MCF 10A (cell line): ENCODE data around the gene KIAA0753. TPM values are rescaled to one million over a fixed set of nuclear protein-coding genes. Genes with fewer than 3 reads are reported as not detected.

Experiments
- BruUV-seq: library from RNA; stranded (reverse); fragments of 400-500 nt; replicated peaks from 2 replicates; lab custom pipeline; 2021; lab: Mats Ljungman, UMichigan
- CTCF ChIA-PET: fragments of 300-600 bp; sonication (Branson Sonifier 250); formaldehyde crosslinking; extraction: SDS; loops from one replicate; lab custom pipeline; 2021; ENCODE audit warnings: antibody characterized with exemption, inconsistent platforms; lab: Yijun Ruan, JAX
- POLR2A ChIA-PET: fragments of 300-600, 350-650 bp; sonication (Branson Sonifier 250); formaldehyde crosslinking; extraction: SDS; loops from one replicate; lab custom pipeline; 2020; ENCODE audit warnings: antibody characterized with exemption, inconsistent platforms; lab: Yijun Ruan, JAX
- DNase-seq: peaks from one replicate; pipeline ENCODE4 v3.0.0-alpha.2; 2018; ENCODE audit not compliant: unreplicated experiment
- H3K27ac Mint-ChIP-seq: one replicate; pipeline ENCODE4 v1.8.0; 2022; ENCODE audit warnings: mild to moderate bottlenecking, low read depth, mixed read lengths; ENCODE audit not compliant: unreplicated experiment
- H3K27me3 Mint-ChIP-seq: one replicate; pipeline ENCODE4 v1.8.0; 2022; ENCODE audit warnings: mixed read lengths; ENCODE audit not compliant: insufficient read depth, unreplicated experiment
- H3K36me3 Mint-ChIP-seq: one replicate; pipeline ENCODE4 v1.8.0; 2022; ENCODE audit warnings: mild to moderate bottlenecking, moderate library complexity, mixed read lengths; ENCODE audit not compliant: insufficient read depth, unreplicated experiment
- H3K4me1 Mint-ChIP-seq: one replicate; pipeline ENCODE4 v1.8.0; 2022; ENCODE audit warnings: mixed read lengths; ENCODE audit not compliant: insufficient read depth, unreplicated experiment
- H3K4me3 Mint-ChIP-seq: one replicate; pipeline ENCODE4 v1.8.0; 2022; ENCODE audit warnings: mild to moderate bottlenecking, moderate library complexity, mixed read lengths; ENCODE audit not compliant: unreplicated experiment
- H3K9me3 Mint-ChIP-seq: one replicate; pipeline ENCODE4 v1.8.0; 2022; ENCODE audit warnings: mixed read lengths; ENCODE audit not compliant: unreplicated experiment
- intact Hi-C: fragments of 100-400 bp; cut with micrococcal nuclease; formaldehyde crosslinking; loops from 2 replicates; pipeline ENCODE4 v1.14.1; 2022
- total RNA-seq: library from RNA; stranded (reverse); gene quantifications from 2 replicates; pipeline ENCODE4 v1.2.3, GENCODE V29; 2022
- TF ChIP-seq, protein P1 (sequence below): fragments of 200-600 bp; IDR thresholded peaks from one replicate; pipeline ENCODE4 v1.8.0; 2022; ENCODE audit warnings: antibody characterized with exemption, mild to moderate bottlenecking; ENCODE audit not compliant: unreplicated experiment

Gene KIAA0753
- total RNA-seq, 1 experiment from 2014 or later, result 22.8 TPM

DNA sequence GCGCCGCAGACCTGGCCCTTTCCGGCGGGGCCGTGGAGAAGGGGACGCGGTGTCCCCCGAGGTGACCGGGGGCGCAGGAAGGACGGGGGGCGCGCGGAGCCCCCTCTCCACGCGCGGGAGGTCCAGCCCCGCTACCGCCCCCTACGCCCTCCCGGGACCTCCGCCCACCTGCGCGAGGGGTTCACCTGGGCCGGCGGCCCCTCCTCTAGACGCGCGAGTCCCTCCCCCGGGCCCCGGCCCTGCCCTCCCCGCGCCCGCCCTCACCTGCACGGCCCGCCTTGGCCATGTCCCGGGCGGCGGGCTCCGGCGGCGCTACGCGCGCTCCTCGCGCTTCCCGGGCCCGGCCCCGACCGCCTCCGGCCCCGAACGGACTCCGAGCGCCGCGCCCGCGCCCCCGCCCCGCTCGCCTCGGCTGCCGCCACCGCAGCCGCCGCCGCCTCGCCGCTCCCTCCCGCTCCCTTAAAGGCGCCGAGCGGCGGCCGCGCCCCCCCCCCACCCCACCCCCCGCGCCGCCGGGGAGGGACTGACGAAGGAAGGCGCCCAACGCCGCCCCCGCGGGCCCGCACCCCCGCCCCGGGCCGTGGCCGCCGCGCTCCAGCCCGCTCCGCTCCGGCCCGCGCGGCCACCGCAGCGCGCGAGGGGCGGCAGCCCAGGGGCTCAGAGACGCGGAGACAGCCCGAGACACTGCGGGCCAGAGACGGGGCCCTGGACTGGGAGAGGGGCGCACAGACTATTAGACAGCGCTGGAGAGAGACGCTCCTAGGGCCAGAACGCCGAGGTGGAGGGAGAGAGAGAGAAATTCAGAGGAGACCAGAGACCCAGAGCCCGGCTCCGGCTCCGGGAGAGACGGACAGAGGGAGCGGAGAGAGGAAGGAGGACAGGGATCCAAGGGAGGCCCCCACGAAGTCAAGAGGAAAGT lies 84.1 kb downstream of the KIAA0753 start, which contains the start of gene PITPNM3:
TSS of gene PITPNM3 (minus strand) at position 435 of the 919 bp plus-strand sequence. CDS start at position 286, 149 bp downstream.
- Mint-ChIP-seq H3K27ac (peak within 1 kb of the TSS; percentile 79), H3K36me3 (no peaks in the 10 kb centered on the region), H3K4me3 (peak within 1 kb of the TSS; percentile 80), H3K9me3 (peaks cover 10% of the 10 kb centered on the region), H3K27me3 (no peaks in the 10 kb centered on the region), H3K4me1 (peaks cover 38% of the 10 kb centered on the region)
- intact Hi-C loops, result no loop called here
- ChIA-PET CTCF (interaction anchor here (1.1 to 4.5 kb wide), 3 partner anchors 11 to 84 kb away, joined by 5 to 30 read pairs (median 5); no protein-coding TSS in a partner anchor), POLR2A (interaction anchor here (0.6 to 2.8 kb wide), 8 partner anchors 11 to 456 kb away, joined by 3 to 24 read pairs (median 8); partner anchors contain the start of genes KIAA0753, RNASEK and TXNDC17)
- no TSS peak for BruUV-seq
- TF ChIP-seq, protein P1, sequence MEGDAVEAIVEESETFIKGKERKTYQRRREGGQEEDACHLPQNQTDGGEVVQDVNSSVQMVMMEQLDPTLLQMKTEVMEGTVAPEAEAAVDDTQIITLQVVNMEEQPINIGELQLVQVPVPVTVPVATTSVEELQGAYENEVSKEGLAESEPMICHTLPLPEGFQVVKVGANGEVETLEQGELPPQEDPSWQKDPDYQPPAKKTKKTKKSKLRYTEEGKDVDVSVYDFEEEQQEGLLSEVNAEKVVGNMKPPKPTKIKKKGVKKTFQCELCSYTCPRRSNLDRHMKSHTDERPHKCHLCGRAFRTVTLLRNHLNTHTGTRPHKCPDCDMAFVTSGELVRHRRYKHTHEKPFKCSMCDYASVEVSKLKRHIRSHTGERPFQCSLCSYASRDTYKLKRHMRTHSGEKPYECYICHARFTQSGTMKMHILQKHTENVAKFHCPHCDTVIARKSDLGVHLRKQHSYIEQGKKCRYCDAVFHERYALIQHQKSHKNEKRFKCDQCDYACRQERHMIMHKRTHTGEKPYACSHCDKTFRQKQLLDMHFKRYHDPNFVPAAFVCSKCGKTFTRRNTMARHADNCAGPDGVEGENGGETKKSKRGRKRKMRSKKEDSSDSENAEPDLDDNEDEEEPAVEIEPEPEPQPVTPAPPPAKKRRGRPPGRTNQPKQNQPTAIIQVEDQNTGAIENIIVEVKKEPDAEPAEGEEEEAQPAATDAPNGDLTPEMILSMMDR, result no peak
- DNase-seq, result no peak

DNA sequence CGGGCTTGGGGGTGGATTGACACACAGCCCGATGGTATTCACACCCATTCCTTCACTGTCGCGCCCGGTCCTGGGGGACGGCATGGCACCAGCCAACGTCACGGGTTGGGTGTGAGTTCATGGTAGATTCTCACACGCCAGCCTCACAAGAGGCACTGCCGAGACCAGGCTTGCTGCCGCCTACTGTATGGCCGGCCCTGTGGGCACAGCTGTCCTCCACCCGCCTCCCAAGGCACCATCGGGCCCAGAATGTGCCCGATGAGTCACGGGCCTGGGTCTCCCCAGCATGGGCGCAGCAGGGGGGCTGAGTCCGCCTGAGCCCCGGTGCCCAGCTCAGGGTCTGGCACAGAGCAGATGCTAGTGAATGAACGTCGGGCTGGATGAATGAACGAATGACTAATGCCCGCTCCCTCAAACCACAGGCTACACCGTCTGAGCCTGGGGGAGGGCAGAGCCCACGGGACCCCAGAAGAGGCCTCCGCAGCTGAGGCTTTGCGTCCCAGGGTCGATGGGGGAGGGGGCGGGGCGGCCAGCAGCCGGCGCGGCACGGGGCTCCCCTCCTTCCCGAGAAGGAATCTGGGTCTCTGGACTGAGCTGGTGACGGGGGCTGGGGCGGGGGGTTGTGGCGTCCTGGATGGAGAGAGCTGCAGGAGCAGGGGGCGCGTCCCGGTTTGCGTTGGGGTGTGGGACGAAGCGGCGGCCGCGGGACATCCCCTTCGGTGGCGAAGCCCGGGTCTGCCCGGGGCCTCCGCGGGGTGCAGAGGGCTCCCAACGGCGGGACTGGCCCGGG lies 85.0 kb downstream of the KIAA0753 start:
- ChIA-PET POLR2A (interaction anchor here (0.6 to 2.8 kb wide), 14 partner anchors 9 to 457 kb away, joined by 3 to 24 read pairs (median 6); partner anchors contain the start of genes KIAA0753, RNASEK and TXNDC17), CTCF (interaction anchor here (0.7 to 4.5 kb wide), 6 partner anchors 8 to 157 kb away, joined by 3 to 30 read pairs (median 5); no protein-coding TSS in a partner anchor)
- BruUV-seq, result no TSS peak
- DNase-seq, result peak; percentile 79
- Mint-ChIP-seq H3K27ac (peak overlapping the region; percentile 79), H3K4me3 (peak overlapping the region; percentile 80), H3K27me3 (no peaks in the 10 kb centered on the region), H3K9me3 (peaks cover 6% of the 10 kb centered on the region), H3K4me1 (peaks cover 45% of the 10 kb centered on the region), H3K36me3 (no peaks in the 10 kb centered on the region)
- intact Hi-C loops, result loop anchor here (1.0 to 2.0 kb wide), 4 partner anchors 35 to 85 kb away; partner anchors contain the start of genes KIAA0753 and TXNDC17
- TF ChIP-seq, protein P1, result no peak

DNA sequence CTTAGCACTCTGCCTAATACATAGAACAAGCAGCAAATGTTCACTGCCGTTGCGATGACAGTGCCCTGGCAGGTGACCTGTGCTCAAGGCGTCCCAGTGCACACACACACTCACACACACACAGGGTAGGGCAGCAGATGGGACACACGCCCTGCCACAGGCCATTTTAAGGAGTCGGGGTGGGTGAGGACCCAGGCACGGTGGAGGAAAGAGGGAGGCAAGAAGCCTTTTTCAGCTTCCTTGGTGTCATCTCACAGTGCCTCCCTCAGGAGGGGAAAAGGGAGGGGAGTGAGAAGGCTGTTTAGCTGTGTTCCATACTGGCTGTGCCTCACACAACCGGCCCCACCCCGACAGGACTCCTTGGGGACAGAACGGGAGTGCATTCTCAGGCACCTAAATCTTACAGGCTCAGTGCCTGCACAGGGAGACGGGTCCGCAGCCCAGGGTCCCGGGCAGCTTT lies 85.6 kb downstream of the KIAA0753 start:
- intact Hi-C loops, result loop anchor here (1.0 to 2.0 kb wide), 4 partner anchors 36 to 86 kb away; partner anchors contain the start of genes KIAA0753 and TXNDC17
- Mint-ChIP-seq H3K36me3 (no peaks in the 10 kb centered on the region), H3K4me3 (peak overlapping the region; percentile 80), H3K27me3 (no peaks in the 10 kb centered on the region), H3K4me1 (peaks cover 45% of the 10 kb centered on the region), H3K9me3 (peaks cover under 1% of the 10 kb centered on the region), H3K27ac (peak overlapping the region; percentile 79)
- no peak for DNase-seq
- ChIA-PET POLR2A (interaction anchor here (0.7 to 2.8 kb wide), 11 partner anchors 12 to 458 kb away, joined by 3 to 24 read pairs (median 7); partner anchors contain the start of genes KIAA0753, RNASEK and TXNDC17), CTCF (interaction anchor here (0.7 to 4.5 kb wide), 6 partner anchors 9 to 157 kb away, joined by 3 to 30 read pairs (median 5); no protein-coding TSS in a partner anchor)
- BruUV-seq, result no TSS peak
- TF ChIP-seq, protein P1, result no peak
